Upper lobe of left lung (tissue), 4 donors: ENCODE results near the gene MACROD2.

Experiments used
- EP300 ChIP-seq, 4 donors: sonication (generic); formaldehyde crosslinking; IDR thresholded peaks; one replicate each; pipeline ENCODE4 v1.5.1; 2017; ENCODE audit warnings: antibody characterized with exemption in 4 of 4, control low read depth in 2 of 4
- POLR2A ChIP-seq, 4 donors: fragments of 450-650 bp; IDR thresholded peaks; one replicate each; pipeline ENCODE4 v1.5.1; 2016 to 2017; ENCODE audit warnings: antibody characterized with exemption in 4 of 4, mild to moderate bottlenecking in 2 of 4
- POLR2AphosphoS5 ChIP-seq, 2 donors: sonication (generic); formaldehyde crosslinking; IDR thresholded peaks; one replicate each; pipeline ENCODE4 v1.5.1; 2017; ENCODE audit warnings: antibody characterized with exemption in 2 of 2
- TF ChIP-seq, protein P1 (sequence below), 6 experiments: fragments of 450-650 bp in 4 of 6; fragments of 200-600 bp in 2 of 6; sonication (generic) in 2 of 6; IDR thresholded peaks; one replicate each; pipeline ENCODE4 v1.5.1; 2016 to 2019; ENCODE audit warnings: antibody characterized with exemption in 6 of 6

- TF ChIP-seq, protein P1, sequence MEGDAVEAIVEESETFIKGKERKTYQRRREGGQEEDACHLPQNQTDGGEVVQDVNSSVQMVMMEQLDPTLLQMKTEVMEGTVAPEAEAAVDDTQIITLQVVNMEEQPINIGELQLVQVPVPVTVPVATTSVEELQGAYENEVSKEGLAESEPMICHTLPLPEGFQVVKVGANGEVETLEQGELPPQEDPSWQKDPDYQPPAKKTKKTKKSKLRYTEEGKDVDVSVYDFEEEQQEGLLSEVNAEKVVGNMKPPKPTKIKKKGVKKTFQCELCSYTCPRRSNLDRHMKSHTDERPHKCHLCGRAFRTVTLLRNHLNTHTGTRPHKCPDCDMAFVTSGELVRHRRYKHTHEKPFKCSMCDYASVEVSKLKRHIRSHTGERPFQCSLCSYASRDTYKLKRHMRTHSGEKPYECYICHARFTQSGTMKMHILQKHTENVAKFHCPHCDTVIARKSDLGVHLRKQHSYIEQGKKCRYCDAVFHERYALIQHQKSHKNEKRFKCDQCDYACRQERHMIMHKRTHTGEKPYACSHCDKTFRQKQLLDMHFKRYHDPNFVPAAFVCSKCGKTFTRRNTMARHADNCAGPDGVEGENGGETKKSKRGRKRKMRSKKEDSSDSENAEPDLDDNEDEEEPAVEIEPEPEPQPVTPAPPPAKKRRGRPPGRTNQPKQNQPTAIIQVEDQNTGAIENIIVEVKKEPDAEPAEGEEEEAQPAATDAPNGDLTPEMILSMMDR (IDR thresholded peaks at IDR 0.05) = no peak
- TF ChIP-seq EP300 (IDR thresholded peaks at IDR 0.05) = no peak
- no peak for TF ChIP-seq POLR2A (IDR thresholded peaks at IDR 0.05)
- TF ChIP-seq POLR2AphosphoS5 (IDR thresholded peaks at IDR 0.05) = no peak
Measured at GRCh38 chr20:14214046-14214445, 218.7 kb downstream of the MACROD2 start.
